ENCODE data around the gene TMEFF2.

Gene TMEFF2

DNA sequence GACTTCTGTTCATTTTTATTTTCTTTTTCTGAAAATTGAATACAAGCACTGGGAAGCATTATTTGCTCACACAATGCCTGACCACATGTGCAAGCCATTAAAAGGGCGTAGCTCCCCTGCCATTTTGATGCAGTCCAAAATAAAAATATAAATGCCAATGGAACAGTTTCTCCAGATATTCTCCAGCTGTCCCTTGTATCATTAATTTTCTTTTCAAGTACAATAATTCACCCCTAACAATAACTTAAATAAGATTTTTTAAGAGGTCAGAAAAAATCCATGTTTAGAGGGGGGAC is 168.0 kb downstream of the TMEFF2 start:
- TF ChIP-seq REST (IDR thresholded peaks at IDR 0.05; ENCODE audit: insufficient read depth in 1 of 2, low read depth in 2 of 2, low read length in 2 of 2) (no peak), POLR2AphosphoS5 (IDR thresholded peaks at IDR 0.05; ENCODE audit: low read depth, low read length) (no peak), TAF1 (IDR thresholded peaks at IDR 0.05; ENCODE audit: borderline replicate concordance, insufficient read depth, low read length) (no peak), FOXP2 (optimal IDR thresholded peaks at IDR 0.05; ENCODE audit: borderline replicate concordance, extremely low read depth, extremely low read length, insufficient read depth) (no peak), SIN3A (IDR thresholded peaks at IDR 0.05; ENCODE audit: borderline replicate concordance, insufficient read depth, low read length) (no peak)

DNA sequence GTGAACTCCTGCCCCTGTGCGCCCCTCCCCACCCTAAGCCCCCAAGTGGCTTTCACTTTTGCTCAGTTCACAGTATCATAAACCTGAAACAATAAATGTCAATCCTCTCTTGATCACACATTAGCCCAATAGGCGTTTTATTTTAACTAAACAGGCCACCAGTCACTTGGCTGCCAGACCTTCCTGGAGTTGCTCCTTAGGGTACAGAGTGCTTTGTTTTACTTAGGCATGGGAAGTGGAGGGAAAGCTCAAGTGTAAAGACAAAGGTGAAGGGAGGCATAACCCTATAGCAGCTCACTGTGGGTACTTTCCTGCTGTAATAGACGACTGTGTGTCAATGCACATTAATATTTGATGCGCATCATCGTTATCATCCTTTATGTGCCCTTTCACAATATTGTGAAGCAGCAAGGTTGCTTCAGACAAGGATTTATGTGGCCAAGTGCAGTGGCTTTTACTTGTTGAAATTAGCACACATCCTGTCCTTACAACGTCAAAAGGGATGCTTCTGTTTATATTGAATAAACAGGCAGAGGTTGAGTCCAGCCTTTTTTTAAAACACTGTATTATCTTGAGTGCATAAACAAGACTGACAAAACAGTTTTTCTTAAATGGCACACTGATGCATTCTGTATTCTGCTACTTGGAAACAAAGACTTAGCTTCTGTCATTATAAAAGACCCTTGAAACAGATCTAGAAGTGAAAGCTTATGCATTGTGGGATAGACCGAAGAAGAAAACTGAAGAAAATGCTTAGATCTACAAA is 168.5 kb downstream of the TMEFF2 start:
- TF ChIP-seq SIN3A (IDR thresholded peaks at IDR 0.05; ENCODE audit: borderline replicate concordance, insufficient read depth, low read length) (no peak), POLR2AphosphoS5 (IDR thresholded peaks at IDR 0.05; ENCODE audit: low read depth, low read length) (no peak)

DNA sequence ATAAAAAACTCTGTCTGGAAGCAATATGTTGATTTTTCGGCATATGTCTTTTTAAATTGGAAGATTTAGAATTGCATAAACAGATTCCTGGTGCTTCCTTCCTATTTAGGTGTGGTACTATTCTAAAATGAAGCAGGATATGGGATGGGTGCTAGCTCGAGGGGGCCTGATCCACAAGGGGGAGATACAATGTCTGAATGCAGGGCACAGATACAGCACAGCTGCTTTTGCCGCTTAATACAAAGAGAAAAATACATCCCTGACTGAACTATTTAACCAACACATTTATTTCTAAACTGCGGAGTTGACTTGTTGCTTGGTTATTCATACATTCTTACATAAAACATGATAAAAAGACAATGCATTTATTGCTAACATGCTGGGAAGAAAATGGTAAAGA is 169.1 kb downstream of the TMEFF2 start:
- TF ChIP-seq FOXP2 (optimal IDR thresholded peaks at IDR 0.05; ENCODE audit: borderline replicate concordance, extremely low read depth, extremely low read length, insufficient read depth) (no peak), POLR2AphosphoS5 (IDR thresholded peaks at IDR 0.05; ENCODE audit: low read depth, low read length) (no peak), TAF1 (IDR thresholded peaks at IDR 0.05; ENCODE audit: borderline replicate concordance, insufficient read depth, low read length) (no peak), REST (IDR thresholded peaks at IDR 0.05; ENCODE audit: insufficient read depth in 1 of 2, low read depth in 2 of 2, low read length in 2 of 2) (no peak), SIN3A (IDR thresholded peaks at IDR 0.05; ENCODE audit: borderline replicate concordance, insufficient read depth, low read length) (no peak)

DNA sequence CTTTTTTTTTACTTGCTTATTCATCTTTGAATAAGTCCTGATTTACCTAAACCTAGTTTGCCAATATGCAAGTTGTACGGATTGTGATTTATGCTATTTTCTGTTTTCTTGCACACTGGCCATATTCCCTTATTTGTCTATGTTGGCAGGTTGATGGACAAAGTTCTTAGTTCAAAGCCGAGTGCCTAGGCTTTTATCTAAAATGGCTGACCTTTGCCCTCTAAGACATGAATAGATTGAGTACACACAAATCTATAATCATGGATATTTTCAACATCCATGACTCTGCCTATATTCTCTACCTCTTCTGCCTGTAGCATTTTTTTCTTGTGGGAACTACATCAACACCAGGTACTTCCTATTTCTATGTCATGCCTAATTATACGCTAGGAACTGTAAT is 171.7 kb downstream of the TMEFF2 start:
- no peak for TF ChIP-seq SIN3A (IDR thresholded peaks at IDR 0.05; ENCODE audit: borderline replicate concordance, insufficient read depth, low read length)
- TF ChIP-seq FOXP2 (optimal IDR thresholded peaks at IDR 0.05; ENCODE audit: borderline replicate concordance, extremely low read depth, extremely low read length, insufficient read depth) = no peak

DNA sequence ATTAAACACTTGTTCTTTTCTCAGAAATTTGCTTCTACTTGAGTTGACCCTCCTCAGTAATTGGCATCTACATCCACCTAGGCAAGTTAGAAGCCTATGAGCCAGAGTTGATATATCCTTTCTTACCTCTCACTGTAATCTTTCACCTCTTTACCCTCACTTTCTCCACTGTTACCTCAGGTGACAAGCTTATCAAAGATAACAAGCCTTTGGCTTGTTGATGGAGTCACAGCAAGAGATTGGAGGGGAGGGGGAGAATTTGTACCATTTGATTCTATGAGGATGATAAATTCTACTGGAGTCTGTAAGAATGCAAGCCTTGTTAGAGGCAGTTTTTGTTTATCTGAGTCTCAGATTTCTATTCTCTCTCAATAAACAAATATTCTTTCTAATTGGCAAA is 176.9 kb downstream of the TMEFF2 start:
- TF ChIP-seq FOXP2 (optimal IDR thresholded peaks at IDR 0.05; ENCODE audit: borderline replicate concordance, extremely low read depth, extremely low read length, insufficient read depth) (no peak), SIN3A (IDR thresholded peaks at IDR 0.05; ENCODE audit: borderline replicate concordance, insufficient read depth, low read length) (no peak), POLR2AphosphoS5 (IDR thresholded peaks at IDR 0.05; ENCODE audit: low read depth, low read length) (no peak)

GRCh38 chr2:192016265-192016664 is 178.5 kb downstream of the TMEFF2 start:
- TF ChIP-seq SIN3A (IDR thresholded peaks at IDR 0.05; ENCODE audit: borderline replicate concordance, insufficient read depth, low read length) (no peak), TAF1 (IDR thresholded peaks at IDR 0.05; ENCODE audit: borderline replicate concordance, insufficient read depth, low read length) (no peak)

DNA sequence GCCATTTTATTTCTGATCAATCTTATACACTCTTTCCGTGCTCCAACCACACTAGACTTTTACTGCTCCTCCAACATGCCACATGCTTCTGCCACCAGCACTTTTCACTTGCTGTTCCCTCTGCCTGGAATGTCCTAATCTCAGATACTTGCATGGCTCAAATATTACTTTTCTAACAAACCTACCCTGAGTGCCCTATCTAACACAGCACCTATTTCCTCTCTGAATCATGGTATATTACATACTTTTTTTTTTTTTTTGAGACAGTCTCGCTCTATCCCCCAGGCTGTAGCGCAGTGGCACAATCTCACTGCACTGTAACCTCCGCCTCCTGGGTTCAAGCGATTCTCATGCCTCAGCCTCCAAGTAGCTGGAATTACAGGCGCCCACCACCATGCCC is 181.5 kb downstream of the TMEFF2 start:
- TF ChIP-seq TAF1 (IDR thresholded peaks at IDR 0.05; ENCODE audit: borderline replicate concordance, insufficient read depth, low read length) = no peak
- TF ChIP-seq SIN3A (IDR thresholded peaks at IDR 0.05; ENCODE audit: borderline replicate concordance, insufficient read depth, low read length) = no peak
- no peak for TF ChIP-seq POLR2AphosphoS5 (IDR thresholded peaks at IDR 0.05; ENCODE audit: low read depth, low read length)
- no peak for TF ChIP-seq REST (IDR thresholded peaks at IDR 0.05; ENCODE audit: insufficient read depth in 1 of 2, low read depth in 2 of 2, low read length in 2 of 2)
- TF ChIP-seq FOXP2 (optimal IDR thresholded peaks at IDR 0.05; ENCODE audit: borderline replicate concordance, extremely low read depth, extremely low read length, insufficient read depth) = no peak

Data from PFSK-1 (cell line).